Retinal pigment epithelial cell (primary cell): ENCODE measurements around the gene GTSF1L.

Experiments used
- DNase-seq: peaks from one replicate; pipeline ENCODE4 v3.0.0-alpha.2; 2010; ENCODE audit warnings: low read depth
- H3K4me3 ChIP-seq: 2 replicates; pipeline ENCODE4 v1.5.1; 2011; ENCODE audit warnings: mild to moderate bottlenecking, low read length, control low read depth, moderate library complexity
- CTCF ChIP-seq: conservative IDR thresholded peaks from 2 replicates; pipeline ENCODE4 v1.5.1; 2011; ENCODE audit warnings: low read depth, low read length, control low read depth, inconsistent platforms

GTSF1L gene

GRCh38 chr20:43710370-43711044, 16.3 kb downstream of the GTSF1L start:
- TF ChIP-seq CTCF, result no peak
- DNase-seq, result no peak
- H3K4me3 ChIP-seq, result no peak overlapping the region

- DNase-seq, result no peak
- no peak overlapping the region for H3K4me3 ChIP-seq
- TF ChIP-seq CTCF, result no peak
These were observed 24.3 kb downstream of the GTSF1L start for GRCh38 chr20:43702502-43702901.

- no peak for DNase-seq
- no peak for TF ChIP-seq CTCF
- no peak overlapping the region for H3K4me3 ChIP-seq
These were observed 26.2 kb downstream of the GTSF1L start for GRCh38 chr20:43700627-43701026.

- DNase-seq, result no peak
- no peak for TF ChIP-seq CTCF
- no peak overlapping the region for H3K4me3 ChIP-seq
These were observed 26.7 kb downstream of the GTSF1L start for GRCh38 chr20:43699941-43700565.

- no peak for DNase-seq
- no peak overlapping the region for H3K4me3 ChIP-seq
- TF ChIP-seq CTCF, result no peak
These were observed 31.2 kb downstream of the GTSF1L start for GRCh38 chr20:43695571-43695970.

- no peak overlapping the region for H3K4me3 ChIP-seq
- TF ChIP-seq CTCF, result no peak
- no peak for DNase-seq
These were observed 32.0 kb downstream of the GTSF1L start for GRCh38 chr20:43694763-43695162.

- no peak overlapping the region for H3K4me3 ChIP-seq
- DNase-seq, result no peak
- TF ChIP-seq CTCF, result peak; percentile 70
These were observed 34.8 kb downstream of the GTSF1L start for GRCh38 chr20:43691928-43692524.
